HG02884 (cell line): ENCODE measurements around the gene TNFAIP2.
"Not testable (repeated sequence)": the region's sequence is repeated elsewhere in the genome, so short reads cannot be mapped to it uniquely, and the experiment has no call there.

ENCODE experiments used
- ATAC-seq: cut with Tn5 transposase; IDR thresholded peaks from one replicate; pipeline ENCODE4 v1.9.1; 2021; ENCODE audit warnings: mild to moderate bottlenecking, moderate library complexity; ENCODE audit not compliant: unreplicated experiment

TNFAIP2 gene

DNA sequence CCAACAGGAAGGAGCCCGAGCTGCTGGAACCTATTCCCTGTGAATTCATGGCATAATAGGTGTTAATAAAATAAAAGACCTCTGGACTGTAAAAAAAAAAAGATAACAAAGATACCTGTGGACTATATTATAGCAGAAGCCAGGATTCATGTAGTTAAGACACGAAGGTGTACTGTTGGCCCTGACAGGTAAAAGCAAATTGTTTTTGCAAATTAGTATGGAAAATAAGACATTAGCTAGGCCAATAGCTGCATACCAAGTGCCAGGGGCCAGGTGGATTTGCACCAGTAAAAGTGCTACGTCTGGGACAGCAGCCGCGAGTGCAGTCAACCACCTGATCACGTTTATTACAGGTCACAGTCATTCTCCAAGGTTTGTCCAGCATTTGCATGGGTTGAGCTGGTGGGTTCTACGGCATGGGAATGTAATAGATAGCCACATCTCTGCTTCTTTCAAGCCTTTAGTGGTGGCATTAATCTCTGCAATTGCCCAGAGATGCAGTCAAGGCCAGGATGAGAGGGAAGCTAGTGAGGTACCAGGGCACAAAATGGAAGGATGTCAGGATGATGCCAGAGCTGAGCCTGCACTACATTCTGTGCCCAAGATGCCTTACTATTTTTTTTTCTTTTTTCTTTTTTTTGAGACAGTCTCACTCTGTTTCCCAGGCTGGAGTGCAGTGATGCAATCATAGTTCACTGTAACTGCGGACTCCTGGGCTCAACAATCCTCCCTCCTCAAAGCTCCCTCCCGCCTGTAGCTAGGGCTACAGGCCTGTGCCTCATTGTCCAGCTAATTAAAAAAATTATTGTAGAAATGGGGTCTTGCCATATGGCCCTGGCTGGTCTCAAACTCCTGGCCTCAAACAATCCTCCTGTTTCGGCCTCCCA lies 26.3 kb downstream of the TNFAIP2 start:
- no peak for ATAC-seq

DNA sequence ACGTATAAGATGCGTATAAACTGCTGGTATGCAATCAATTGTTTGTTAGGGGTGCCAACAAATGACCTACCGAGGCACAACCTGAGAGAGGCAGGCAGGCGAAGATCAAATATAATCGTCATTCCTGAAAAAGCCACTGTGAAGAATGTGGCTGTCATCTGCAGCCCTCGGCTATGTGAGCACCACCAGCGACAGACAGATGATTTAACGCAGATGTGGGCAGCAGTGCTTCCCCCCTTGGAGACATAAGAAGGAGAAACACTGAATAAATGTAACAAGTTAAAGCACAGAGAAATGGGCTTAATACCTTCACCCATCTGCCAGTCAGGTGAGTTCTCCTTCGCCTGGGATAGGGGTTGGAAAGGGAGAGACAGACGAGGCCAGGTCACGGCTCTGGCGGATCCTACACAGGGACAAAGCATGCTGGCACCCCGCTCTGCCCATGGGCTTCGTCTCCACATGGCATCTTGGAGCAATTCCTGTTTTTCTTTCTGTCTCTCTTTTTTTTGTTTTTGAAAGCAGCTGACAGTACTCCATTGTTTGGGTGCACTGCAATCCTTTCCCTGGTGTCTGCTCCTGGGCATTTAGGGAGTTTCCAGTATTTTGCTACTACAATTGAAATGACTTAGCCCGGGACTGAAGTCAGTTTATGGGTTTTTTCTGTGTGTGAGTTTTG lies 28.1 kb downstream of the TNFAIP2 start:
- no peak for ATAC-seq

DNA sequence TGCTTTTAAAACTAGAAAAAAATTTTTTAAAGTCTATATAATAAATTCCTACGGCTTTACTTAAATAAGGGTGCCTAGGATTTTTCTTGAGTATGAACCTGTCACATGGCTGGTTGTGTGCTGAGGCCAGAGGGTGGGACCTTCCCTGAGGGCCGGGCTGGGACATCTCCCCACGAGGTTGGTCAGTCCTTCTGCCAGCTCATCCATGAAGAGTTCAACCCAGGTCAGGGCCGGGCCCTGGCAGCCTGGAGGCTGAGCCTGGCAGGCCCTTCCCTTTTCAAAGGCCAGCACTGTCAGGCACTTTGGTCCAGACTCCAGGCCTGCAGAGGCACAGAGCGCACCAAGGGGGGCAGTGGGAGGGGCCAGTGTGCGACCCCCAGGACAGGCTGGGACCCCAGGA lies 31.7 kb downstream of the TNFAIP2 start:
- no peak for ATAC-seq

DNA sequence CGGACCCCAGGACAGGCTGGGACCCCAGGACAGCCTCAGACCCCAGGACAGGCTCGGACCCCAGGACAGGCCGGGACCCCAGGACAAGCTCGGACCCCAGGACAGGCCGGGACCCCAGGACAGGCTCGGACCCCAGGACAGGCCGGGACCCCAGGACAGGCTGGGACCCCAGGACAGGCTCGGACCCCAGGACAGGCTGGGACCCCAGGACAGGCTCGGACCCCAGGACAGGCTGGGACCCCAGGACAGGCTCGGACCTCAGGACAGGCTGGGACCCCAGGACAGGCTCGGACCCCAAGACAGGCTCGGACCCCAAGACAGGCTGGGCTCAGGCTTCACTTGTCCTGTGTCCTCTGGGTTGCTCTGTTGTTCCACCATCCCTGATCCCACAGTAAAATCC lies 32.2 kb downstream of the TNFAIP2 start:
- not testable (repeated sequence) for ATAC-seq

DNA sequence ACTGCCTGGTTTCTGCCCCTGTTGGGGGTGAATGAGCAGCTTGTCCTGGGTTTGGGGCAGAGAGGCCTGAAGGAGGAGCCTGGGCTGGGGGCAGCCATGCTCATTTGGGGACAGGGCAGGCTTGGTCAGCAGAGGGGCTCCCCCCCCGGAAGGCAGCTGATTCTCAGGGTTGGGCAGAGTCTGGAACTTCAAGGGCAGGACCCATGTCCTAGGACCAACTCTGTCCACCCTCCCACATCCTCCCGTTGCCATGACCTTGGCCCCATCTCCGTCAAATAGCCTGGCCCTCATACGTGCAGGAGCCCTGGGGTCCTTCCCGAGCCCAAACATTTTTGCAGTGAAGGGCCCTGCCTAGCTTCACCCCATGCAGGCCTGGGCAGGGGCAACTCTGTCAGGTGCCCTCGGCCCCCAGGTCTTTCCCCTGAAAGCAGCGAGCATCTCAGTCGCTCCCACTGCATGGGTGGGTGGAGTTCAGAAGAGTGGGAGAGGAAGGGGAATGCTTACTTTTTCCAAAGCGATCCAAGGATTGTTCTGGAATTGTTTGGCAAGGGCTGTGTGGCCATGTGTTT lies 32.6 kb downstream of the TNFAIP2 start:
- no peak for ATAC-seq

DNA sequence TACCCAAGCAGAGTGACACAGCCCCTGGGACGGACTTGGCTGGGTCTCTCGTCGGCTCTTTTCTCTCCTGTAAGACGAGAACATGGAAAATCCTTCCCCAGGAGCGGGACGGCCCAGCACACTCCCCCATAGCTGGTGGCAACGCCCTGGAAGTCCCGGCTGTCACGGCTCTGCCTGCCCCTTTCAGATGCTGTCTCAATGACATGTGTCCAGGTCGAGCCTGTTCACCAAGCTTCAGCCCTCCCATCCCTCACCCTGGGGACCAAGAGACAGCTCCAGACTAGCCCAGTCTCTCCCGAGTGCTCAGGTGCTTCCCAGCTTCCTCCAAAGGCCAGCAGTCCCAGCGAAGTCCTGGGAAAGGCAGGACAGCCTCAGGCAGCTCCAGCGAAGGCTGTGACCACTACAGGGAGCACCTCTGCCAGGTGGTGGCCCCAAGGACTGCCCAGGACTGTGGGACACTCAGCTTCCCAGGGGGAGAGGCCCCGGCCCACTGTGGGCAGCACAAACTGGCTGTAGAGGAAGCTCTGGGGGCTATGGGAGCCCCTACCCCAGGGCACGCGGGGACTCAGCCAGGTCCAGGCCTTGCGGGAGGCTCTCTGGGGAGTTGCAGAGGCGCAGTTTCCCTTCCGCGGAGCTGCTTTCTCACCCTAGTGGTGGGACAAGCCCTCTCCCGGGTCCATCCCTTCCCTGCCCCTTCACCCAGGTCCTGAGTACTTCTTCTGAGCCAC lies 33.6 kb downstream of the TNFAIP2 start:
- ATAC-seq = no peak

DNA sequence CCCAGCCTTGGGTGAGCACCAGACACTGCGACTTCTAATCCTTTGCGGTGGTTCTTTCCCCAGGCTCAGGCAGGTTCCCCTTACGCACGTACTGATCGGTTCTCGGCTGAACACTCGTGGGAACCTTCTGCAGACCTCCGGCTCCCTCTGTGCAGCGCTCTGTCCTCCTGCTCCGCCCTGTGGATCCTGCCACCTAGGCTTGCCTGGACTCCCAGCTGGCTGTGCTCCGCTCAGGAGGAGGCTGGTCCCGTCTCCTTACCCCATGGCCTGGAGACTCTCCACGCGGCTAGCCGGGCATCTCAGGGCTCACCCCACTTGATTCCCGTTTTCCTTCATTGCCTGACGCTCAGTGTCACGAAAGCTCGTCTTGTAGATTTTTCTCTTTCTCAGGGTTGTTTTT lies 34.7 kb downstream of the TNFAIP2 start:
- no peak for ATAC-seq

DNA sequence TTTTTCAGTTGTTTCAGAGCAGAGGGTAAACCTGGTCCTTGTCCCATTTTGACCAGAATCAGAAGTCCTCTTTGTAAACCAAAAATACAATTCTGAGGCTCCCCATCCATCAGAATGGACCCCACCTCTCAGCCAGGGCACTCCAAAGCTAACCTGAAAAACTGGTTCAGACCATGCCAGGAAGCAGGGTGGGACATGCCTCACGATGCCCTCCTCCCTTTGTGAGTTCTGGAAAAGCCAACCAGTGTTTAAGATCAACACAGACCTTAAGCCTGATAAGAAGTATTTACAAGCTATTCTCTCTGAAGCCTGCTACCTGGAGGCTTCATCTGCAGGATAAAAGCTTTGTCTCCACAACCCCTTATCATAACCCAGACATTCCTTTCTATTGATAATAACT lies 35.4 kb downstream of the TNFAIP2 start:
- no peak for ATAC-seq

DNA sequence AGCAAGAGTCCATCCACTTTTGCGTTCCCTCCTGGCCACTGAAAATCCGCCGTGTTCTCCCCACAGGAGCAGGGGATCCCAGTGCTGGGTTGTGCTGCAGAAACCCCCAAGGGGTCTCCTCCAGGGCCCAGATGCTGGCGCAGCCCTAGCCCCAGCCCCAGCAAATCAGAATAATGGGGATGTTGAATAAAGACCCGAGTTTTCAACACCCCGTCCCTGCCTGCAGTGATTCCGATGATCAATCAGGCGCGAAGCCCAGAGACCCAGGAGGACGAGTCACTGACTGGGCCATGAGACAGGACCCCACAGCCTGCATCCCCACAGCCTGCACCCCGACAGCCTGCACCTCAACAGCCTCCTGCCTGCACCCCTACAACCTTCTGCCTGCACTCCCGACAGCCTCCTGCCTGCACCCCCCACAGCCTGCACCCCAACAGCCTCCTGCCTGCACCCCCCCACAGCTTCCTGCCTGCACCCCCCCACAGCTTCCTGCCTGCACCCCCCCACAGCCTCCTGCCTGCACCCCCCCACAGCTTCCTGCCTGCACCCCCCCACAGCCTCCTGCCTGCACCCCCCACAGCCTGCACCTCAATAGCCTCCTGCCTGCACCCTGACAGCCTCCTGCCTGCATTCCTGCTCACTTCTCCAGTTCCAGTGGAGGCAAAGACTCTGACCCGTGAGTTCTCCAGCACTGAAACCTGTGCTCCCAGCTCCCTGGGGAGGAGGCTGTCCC lies 37.2 kb downstream of the TNFAIP2 start:
- no peak for ATAC-seq

DNA sequence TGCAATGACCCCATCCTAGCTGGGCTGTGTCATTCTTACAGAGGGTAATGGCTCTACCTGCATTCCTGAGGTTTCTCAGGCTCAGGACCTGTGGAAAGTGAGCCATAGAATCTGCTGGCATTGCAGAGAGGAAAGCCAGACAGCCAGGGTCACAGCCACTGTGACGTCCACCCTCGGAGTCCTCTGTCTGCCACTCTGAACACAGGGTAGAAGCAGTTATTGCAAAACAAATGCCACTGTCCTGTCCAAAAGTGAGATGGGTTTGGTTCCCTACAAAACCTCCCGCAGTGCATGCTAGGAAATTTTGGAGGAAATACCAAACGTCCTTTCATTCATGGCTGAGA lies 37.8 kb downstream of the TNFAIP2 start:
- ATAC-seq = no peak

DNA sequence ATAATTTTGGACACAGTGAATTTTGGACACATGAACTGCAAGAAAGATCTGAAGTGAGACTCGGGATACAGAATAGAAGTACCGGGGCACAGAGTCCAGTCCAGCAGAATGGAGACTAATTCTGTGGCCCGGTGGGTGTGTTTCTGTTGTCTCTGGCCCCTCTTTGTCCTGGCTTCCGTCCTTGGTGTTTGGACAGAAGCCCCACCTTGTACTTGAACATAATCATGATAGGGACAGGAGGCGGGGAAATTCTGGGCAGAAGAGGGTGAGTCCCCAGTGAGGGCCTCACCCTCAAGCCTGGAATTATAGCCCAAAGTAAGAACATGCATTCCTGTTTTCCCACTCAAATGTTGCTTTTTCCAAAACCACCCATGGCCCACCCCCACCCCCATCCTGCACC lies 39.9 kb downstream of the TNFAIP2 start:
- no peak for ATAC-seq

DNA sequence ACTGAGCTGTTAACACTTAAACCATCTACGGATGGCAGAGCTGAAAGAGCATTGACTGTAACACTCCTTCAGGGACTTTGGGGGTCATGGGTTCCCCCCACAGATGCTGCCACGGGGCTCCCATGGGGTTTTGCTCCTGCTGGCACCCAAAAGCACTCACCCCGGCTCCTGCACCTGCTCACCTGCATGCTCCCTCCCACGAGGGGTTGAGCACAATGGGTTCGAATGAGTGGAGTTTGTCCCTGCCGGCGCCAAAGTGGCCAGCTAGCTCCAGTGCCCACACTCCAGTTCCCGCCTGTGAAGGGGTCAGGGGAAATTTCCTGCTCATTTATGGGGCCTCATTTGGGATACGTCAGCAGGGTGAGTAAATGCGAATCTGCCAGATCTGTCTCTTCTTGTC lies 40.7 kb downstream of the TNFAIP2 start:
- ATAC-seq = no peak

DNA sequence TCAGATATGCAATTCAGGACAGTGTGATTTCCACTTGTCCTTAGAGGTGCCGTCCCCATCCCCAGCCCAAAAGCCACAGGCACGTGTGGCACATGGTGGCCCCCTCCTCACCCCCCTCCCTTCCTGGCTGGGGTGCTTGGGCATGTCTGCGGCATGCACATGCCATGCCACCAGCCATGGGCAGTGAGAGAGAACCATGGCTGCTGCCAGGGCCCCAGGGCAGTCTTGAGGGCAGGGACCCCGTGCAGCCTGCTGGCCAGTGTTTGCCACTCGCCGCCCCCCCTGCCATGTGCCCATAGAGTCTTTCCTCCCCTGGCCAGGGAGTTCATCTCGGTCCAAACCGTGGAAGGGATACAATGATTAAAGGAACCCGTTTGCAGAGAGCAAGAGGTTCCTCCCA lies 41.5 kb downstream of the TNFAIP2 start:
- no peak for ATAC-seq

DNA sequence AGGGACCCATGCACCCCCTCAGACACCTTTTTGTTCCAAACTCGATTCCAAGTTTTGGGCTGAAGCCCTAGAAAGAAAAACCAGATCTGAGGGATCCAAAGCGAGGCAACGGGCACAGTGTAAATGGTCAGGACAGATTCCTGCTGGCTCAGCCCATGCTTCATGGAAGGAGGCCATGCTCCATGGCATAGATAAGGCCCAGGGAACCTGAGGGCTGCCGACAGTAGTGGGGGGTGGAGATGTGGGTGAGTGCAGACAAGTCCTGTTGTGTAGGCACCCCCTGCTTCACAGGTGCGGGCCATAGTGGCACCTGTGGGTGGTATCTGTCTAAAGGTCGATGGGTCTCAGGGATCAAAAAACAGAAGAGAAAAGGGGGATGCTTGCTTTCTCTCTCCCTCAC lies 42.1 kb downstream of the TNFAIP2 start:
- ATAC-seq = no peak

DNA sequence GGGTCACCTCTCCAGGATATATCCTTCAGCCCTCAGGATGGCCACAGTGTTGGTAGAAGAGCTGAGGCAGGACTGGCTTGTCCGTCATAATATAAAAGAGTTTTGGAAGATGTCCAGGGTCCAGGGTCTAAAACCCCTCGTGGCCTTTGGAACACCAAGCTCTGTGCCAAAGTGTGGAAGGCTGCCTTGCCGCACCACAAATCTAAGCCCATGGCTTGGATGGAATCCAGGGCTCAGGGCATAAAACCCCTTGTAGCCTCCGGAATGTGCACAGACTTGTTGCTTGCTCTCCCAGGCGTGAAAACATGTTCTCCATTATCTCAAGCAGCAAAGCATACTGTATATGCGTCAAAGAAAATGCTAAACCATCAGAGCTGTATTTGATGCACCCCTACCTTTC lies 46.7 kb downstream of the TNFAIP2 start:
- no peak for ATAC-seq

DNA sequence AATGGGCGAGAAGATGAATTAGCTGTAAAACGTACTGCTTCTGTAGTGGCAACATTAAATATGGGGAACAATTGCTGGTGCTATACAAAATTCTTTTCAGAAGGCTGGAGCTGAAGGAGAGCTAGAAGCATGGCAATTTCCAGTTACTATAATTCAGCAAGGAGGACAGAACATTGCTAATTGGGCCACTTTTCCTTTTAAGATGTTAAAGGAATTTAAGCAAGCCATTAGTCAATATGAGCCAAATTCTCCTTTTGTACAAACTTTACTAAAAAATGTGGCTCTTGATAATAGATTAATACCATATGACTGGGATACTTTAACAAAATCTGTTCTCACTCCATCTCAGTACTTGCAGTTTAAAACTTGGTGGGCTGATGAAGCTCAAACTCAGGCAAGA lies 47.9 kb downstream of the TNFAIP2 start:
- ATAC-seq = not testable (repeated sequence)

DNA sequence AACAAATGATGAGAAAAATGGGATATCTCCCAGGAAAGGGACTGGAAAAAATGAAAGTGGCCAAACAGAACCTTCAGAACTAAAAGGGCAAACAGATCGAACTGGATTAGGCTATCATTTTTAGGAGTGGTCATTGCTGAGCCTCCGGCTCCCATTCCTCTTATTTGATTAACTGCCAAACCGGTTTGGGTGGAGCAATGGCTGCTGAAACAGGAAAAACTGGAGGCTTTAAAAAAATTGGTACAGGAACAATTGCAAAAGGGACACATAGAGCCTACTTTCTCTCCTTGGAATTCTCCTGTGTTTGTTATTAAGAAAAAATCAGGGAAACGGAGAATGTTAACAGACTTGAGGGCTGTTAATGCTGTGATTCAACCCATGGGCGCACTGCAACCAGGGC lies 49.7 kb downstream of the TNFAIP2 start:
- no peak for ATAC-seq

DNA sequence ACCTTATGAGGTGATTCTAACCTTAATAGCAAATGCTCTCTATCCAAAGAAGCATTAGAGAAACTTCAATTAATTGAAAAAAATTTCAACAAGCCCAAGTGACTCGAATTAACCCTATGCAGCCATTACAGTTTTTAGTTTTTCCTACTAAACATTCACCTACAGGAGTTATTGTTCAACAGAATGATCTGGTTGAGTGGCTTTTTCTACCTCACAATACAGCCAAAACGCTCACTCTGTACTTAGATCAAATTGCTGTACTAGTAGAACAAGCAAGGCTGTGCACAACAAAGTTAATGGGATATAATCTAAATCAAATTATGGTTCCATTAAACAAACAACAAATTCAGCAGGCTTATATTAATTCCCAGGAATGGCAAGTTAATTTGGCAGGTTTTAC lies 50.6 kb downstream of the TNFAIP2 start:
- ATAC-seq = not testable (repeated sequence)

DNA sequence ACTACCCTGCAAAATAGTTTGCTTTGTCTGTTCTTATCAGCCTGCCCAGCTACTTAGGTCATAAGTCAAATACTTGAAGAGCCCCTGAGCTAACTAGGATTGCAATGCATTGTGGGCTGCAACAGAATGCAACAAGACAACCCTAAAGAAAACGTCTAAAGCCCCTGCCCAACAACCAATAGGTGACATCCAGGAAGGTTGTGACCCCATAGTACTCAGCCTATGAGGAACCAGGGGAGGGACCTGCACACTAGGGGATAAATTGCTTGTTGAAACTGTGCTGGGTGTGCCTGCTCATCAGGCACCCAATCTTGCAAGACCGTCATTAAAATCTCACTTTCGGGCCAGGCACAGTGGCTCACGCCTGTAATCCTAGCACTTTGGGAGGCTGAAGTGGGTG lies 52.9 kb downstream of the TNFAIP2 start:
- not testable (repeated sequence) for ATAC-seq

DNA sequence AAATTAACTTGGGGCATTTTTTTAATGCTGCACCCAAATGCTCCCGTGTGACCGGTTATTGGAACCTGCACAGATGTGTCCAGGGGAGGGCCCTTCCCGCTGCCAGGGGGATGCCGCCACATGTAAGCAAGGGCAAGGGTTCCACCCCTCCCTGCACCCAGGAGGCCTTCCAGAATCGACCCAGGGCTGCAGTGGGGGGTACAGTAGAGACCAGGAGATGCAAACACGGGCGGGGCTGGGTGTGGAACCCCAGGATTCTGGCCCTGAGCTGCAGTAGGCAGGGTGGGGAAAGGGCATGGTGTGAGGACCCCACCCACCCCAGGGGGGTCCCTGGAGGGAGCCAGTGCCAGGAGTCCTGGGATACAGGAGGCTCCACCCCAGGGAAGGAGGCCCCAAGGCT lies 54.1 kb downstream of the TNFAIP2 start:
- no peak for ATAC-seq

DNA sequence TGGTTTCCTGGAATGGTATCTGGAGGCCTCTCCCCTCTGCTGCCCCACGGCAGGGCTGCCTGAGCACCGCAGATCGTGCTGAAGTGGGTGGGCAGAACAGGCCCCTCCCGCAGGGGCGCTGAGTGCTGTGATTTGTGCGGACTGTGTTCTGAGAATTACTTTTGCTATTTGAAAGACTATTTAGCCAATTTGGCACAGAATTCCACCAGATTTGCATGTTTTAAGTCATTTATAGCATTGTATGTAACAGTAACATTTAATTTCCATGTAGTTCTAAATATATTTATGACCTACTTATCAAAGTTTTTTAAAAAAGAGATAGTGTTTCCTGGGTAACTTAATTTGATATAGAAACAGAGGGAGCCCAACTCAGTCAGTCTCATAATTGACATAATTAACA lies 55.3 kb downstream of the TNFAIP2 start:
- no peak for ATAC-seq
